ENCODE measurements around the gene TCF12.

Gene TCF12

GRCh38 chr15:57282686-57283085, 364.2 kb downstream of the TCF12 start:
- Histone ChIP-seq H3K4me3 (replicated peaks; ENCODE audit: insufficient read depth, low read length) (no peak overlapping the region), H3K27ac (replicated peaks) (peak overlapping the region; percentile 93), H3K27me3 (ENCODE audit: insufficient read depth, poor library complexity, severe bottlenecking) (no peaks in the 10 kb centered on the region)
- DNase-seq (ENCODE audit: low read depth in 1 of 2, low spot score in 1 of 2), result no peak
- TF ChIP-seq POLR2AphosphoS5 (IDR thresholded peaks at IDR 0.05; ENCODE audit: low read depth) (no peak), CTCF (IDR thresholded peaks at IDR 0.05; ENCODE audit: insufficient read depth, low read length) (no peak), GABPA (IDR thresholded peaks at IDR 0.05; ENCODE audit: low read depth) (no peak), SPI1 (IDR thresholded peaks at IDR 0.05; ENCODE audit: borderline replicate concordance, low read depth) (no peak), REST (IDR thresholded peaks at IDR 0.05; ENCODE audit: insufficient replicate concordance, low read depth) (no peak)

GRCh38 chr15:57283774-57284503, 365.5 kb downstream of the TCF12 start:
- Histone ChIP-seq H3K27ac (replicated peaks) (peak overlapping the region; percentile 93), H3K27me3 (ENCODE audit: insufficient read depth, poor library complexity, severe bottlenecking) (no peaks in the 10 kb centered on the region), H3K4me3 (replicated peaks; ENCODE audit: insufficient read depth, low read length) (no peak overlapping the region)
- peak; percentile 83 to 94 for DNase-seq (ENCODE audit: low read depth in 1 of 2, low spot score in 1 of 2)
- TF ChIP-seq POLR2AphosphoS5 (IDR thresholded peaks at IDR 0.05; ENCODE audit: low read depth) (peak; percentile 53), GABPA (IDR thresholded peaks at IDR 0.05; ENCODE audit: low read depth) (0 out of 2 replicates have a peak, but pooled peaks have one; percentile 18), SPI1 (IDR thresholded peaks at IDR 0.05; ENCODE audit: borderline replicate concordance, low read depth) (no peak), REST (IDR thresholded peaks at IDR 0.05; ENCODE audit: insufficient replicate concordance, low read depth) (no peak), CTCF (IDR thresholded peaks at IDR 0.05; ENCODE audit: insufficient read depth, low read length) (no peak)

- H3K27ac ChIP-seq (replicated peaks), result peak overlapping the region; percentile 93
- H3K27me3 ChIP-seq (ENCODE audit: insufficient read depth, poor library complexity, severe bottlenecking), result no peaks in the 10 kb centered on the region
- TF ChIP-seq POLR2AphosphoS5 (IDR thresholded peaks at IDR 0.05; ENCODE audit: low read depth) (0 out of 2 replicates have a peak, but pooled peaks have one; percentile 7), SPI1 (IDR thresholded peaks at IDR 0.05; ENCODE audit: borderline replicate concordance, low read depth) (no peak)
- no peak overlapping the region for H3K4me3 ChIP-seq (replicated peaks; ENCODE audit: insufficient read depth, low read length)
- DNase-seq (ENCODE audit: low read depth in 1 of 2, low spot score in 1 of 2), result no peak
Observed at GRCh38 chr15:57284535-57284934, 366.1 kb downstream of the TCF12 start.

GRCh38 chr15:57285386-57285785, 366.9 kb downstream of the TCF12 start:
- H3K27ac ChIP-seq (replicated peaks), result peak overlapping the region; percentile 93
- DNase-seq (ENCODE audit: low read depth in 1 of 2, low spot score in 1 of 2), result no peak
- H3K4me3 ChIP-seq (replicated peaks; ENCODE audit: insufficient read depth, low read length), result no peak overlapping the region
- TF ChIP-seq CTCF (IDR thresholded peaks at IDR 0.05; ENCODE audit: insufficient read depth, low read length) (no peak), SPI1 (IDR thresholded peaks at IDR 0.05; ENCODE audit: borderline replicate concordance, low read depth) (no peak), GABPA (IDR thresholded peaks at IDR 0.05; ENCODE audit: low read depth) (no peak)
- H3K27me3 ChIP-seq (ENCODE audit: insufficient read depth, poor library complexity, severe bottlenecking), result no peaks in the 10 kb centered on the region

All from HL-60 (cell line).